SK-N-SH treated with all-trans-retinoic acid at 6 μM for 48 hours (cell line): ENCODE data around the gene CYP2A13.
"Not testable (repeated sequence)": the region's sequence is repeated elsewhere in the genome, so short reads cannot be mapped to it uniquely, and the experiment has no call there.

Experiments used
- ATAC-seq: fragments of 200-7000 bp; cut with Tn5 transposase; 3 replicates; pipeline ENCODE4 v1.9.1; 2020; ENCODE audit warnings: mild to moderate bottlenecking, moderate library complexity
- ARNTL ChIP-seq: fragments of 450-650 bp; formaldehyde crosslinking; IDR thresholded peaks from 2 replicates; pipeline ENCODE4 v1.5.0; 2020; ENCODE audit warnings: low read depth, mild to moderate bottlenecking, moderate library complexity, borderline replicate concordance
- BACH2 ChIP-seq: fragments of 250-450 bp; sonication (Bioruptor Pico); IDR thresholded peaks from 2 replicates; pipeline ENCODE4 v1.9.0; 2021; ENCODE audit warnings: mild to moderate bottlenecking, borderline replicate concordance
- CSDC2 ChIP-seq: fragments of 250-450 bp; sonication (Bioruptor Pico); IDR thresholded peaks from 2 replicates; pipeline ENCODE4 v1.5.0; 2020; ENCODE audit warnings: mild to moderate bottlenecking, moderate library complexity
- ESRRG ChIP-seq: fragments of 250-450 bp; sonication (Bioruptor Pico); IDR thresholded peaks from 2 replicates; pipeline ENCODE4 v1.6.1; 2021; ENCODE audit warnings: mild to moderate bottlenecking
- GLIS3 ChIP-seq: fragments of 250-450 bp; sonication (Bioruptor Pico); IDR thresholded peaks from 2 replicates; pipeline ENCODE4 v1.5.0; 2020; ENCODE audit warnings: mild to moderate bottlenecking, moderate library complexity
- ISL1 ChIP-seq: fragments of 250-450 bp; sonication (Bioruptor Pico); IDR thresholded peaks from 2 replicates; pipeline ENCODE4 v2.1.2; 2022; ENCODE audit warnings: mild to moderate bottlenecking, moderate library complexity
- OSR1 ChIP-seq: fragments of 250-450 bp; sonication (Bioruptor Pico); IDR thresholded peaks from 2 replicates; pipeline ENCODE4 v1.8.0; 2022; ENCODE audit warnings: moderate library complexity, mild to moderate bottlenecking, inconsistent platforms
- PPARA ChIP-seq: fragments of 250-450 bp; sonication (Bioruptor Pico); IDR thresholded peaks from 2 replicates; pipeline ENCODE4 v1.5.0; 2020; ENCODE audit warnings: mild to moderate bottlenecking, borderline replicate concordance
- RARB ChIP-seq: fragments of 250-450 bp; sonication (Bioruptor Pico); IDR thresholded peaks from 2 replicates; pipeline ENCODE4 v1.8.0; 2021; ENCODE audit warnings: mild to moderate bottlenecking, moderate library complexity
- SNAI2 ChIP-seq: fragments of 250-450 bp; sonication (Bioruptor Pico); IDR thresholded peaks from 2 replicates; pipeline ENCODE4 v1.5.0; 2020; ENCODE audit warnings: mild to moderate bottlenecking, moderate library complexity
- TCF4 ChIP-seq: fragments of 250-450 bp; sonication (Bioruptor Pico); IDR thresholded peaks from 2 replicates; pipeline ENCODE4 v1.8.0; 2021; ENCODE audit warnings: mild to moderate bottlenecking, moderate library complexity, borderline replicate concordance
- TOX ChIP-seq: fragments of 250-450 bp; sonication (Bioruptor Pico); IDR thresholded peaks from 2 replicates; pipeline ENCODE4 v1.8.0; 2021; ENCODE audit warnings: mild to moderate bottlenecking, moderate library complexity, borderline replicate concordance
- ZFP3 ChIP-seq: fragments of 250-450 bp; sonication (Bioruptor Pico); IDR thresholded peaks from 2 replicates; pipeline ENCODE4 v1.5.0; 2020; ENCODE audit warnings: mild to moderate bottlenecking, moderate library complexity
- ZFP30 ChIP-seq: fragments of 450-650 bp; formaldehyde crosslinking; IDR thresholded peaks from 2 replicates; pipeline ENCODE4 v1.5.0; 2022; ENCODE audit warnings: mild to moderate bottlenecking, moderate library complexity
- ZNF565 ChIP-seq: fragments of 450-650 bp; formaldehyde crosslinking; conservative IDR thresholded peaks from 2 replicates; pipeline ENCODE4 v1.5.0; 2020; ENCODE audit warnings: low read depth, mild to moderate bottlenecking, moderate library complexity
- ZNF70 ChIP-seq: fragments of 450-650 bp; formaldehyde crosslinking; IDR thresholded peaks from 2 replicates; pipeline ENCODE4 v1.5.0; 2020; ENCODE audit warnings: mild to moderate bottlenecking, moderate library complexity
- ZNF8 ChIP-seq: fragments of 450-650 bp; formaldehyde crosslinking; IDR thresholded peaks from 2 replicates; pipeline ENCODE4 v1.5.0; 2020; ENCODE audit warnings: mild to moderate bottlenecking, moderate library complexity
- TF ChIP-seq, protein P1 (sequence below): fragments of 250-450 bp; sonication (Bioruptor Pico); IDR thresholded peaks from 2 replicates; pipeline ENCODE4 v1.5.1; 2020; ENCODE audit warnings: low read depth, mild to moderate bottlenecking, moderate library complexity
- TF ChIP-seq, protein P2 (sequence below): fragments of 250-450 bp; sonication (Bioruptor Pico); IDR thresholded peaks from 2 replicates; pipeline ENCODE4 v1.5.1; 2021; ENCODE audit warnings: mild to moderate bottlenecking, moderate library complexity
- TF ChIP-seq, protein P3 (sequence below): fragments of 250-450 bp; sonication (Bioruptor Pico); IDR thresholded peaks from 2 replicates; pipeline ENCODE4 v1.5.0; 2020; ENCODE audit warnings: mild to moderate bottlenecking, moderate library complexity

CYP2A13 gene, protein sequence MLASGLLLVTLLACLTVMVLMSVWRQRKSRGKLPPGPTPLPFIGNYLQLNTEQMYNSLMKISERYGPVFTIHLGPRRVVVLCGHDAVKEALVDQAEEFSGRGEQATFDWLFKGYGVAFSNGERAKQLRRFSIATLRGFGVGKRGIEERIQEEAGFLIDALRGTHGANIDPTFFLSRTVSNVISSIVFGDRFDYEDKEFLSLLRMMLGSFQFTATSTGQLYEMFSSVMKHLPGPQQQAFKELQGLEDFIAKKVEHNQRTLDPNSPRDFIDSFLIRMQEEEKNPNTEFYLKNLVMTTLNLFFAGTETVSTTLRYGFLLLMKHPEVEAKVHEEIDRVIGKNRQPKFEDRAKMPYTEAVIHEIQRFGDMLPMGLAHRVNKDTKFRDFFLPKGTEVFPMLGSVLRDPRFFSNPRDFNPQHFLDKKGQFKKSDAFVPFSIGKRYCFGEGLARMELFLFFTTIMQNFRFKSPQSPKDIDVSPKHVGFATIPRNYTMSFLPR

DNA sequence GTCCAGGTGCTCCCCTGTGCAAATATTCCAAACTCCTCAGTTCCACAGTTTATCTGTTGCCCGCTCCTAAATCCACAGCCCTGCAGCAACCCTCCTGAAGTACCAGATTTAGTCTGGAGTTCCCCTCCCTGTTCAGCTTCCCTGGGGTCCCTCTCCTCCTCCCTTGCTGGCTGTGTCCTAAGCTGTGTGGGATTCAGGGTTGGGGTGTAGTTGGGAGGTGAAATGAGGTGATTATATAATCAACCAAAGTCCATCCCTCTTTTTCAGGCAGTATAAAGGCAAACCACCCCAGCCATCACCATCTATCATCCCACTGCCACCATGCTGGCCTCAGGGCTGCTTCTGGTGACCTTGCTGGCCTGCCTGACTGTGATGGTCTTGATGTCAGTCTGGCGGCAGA is at the start of gene CYP2A13:
Gene CYP2A13 (plus strand): TSS at position 301 of the 400 bp plus-strand sequence. CDS start 21 bp downstream, at position 322.
- no peak for ATAC-seq
- no peak for TF ChIP-seq RARB (CRISPR knock-in tag)
- no peak for TF ChIP-seq ESRRG
- TF ChIP-seq, protein P1, sequence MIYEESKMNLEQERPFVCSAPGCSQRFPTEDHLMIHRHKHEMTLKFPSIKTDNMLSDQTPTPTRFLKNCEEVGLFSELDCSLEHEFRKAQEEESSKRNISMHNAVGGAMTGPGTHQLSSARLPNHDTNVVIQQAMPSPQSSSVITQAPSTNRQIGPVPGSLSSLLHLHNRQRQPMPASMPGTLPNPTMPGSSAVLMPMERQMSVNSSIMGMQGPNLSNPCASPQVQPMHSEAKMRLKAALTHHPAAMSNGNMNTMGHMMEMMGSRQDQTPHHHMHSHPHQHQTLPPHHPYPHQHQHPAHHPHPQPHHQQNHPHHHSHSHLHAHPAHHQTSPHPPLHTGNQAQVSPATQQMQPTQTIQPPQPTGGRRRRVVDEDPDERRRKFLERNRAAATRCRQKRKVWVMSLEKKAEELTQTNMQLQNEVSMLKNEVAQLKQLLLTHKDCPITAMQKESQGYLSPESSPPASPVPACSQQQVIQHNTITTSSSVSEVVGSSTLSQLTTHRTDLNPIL (CRISPR knock-in tag): no peak
- TF ChIP-seq CSDC2 (CRISPR knock-in tag): no peak

DNA sequence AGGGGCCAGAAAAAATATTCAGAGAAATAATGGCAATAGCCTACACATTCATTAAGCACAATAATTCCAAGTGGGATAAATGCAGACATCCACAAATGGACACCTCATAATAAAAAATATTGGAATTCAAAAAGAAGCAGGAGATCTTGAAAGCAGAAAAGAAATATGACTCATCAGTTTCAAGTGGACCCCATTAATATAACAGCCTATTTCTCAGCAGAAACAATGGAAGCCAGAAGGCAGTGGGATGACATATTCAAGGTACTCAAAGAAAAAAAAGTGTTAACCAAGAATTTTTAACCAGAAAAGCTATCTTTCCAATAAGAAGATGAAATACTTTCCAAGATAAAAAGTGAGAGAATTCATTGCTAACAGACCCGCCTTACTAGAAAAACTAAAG is 48.4 kb upstream of the CYP2A13 start:
- no peak for TF ChIP-seq SNAI2 (CRISPR knock-in tag)
- no peak for TF ChIP-seq ZNF70
- TF ChIP-seq OSR1 (CRISPR knock-in tag): no peak
- TF ChIP-seq, protein P2, sequence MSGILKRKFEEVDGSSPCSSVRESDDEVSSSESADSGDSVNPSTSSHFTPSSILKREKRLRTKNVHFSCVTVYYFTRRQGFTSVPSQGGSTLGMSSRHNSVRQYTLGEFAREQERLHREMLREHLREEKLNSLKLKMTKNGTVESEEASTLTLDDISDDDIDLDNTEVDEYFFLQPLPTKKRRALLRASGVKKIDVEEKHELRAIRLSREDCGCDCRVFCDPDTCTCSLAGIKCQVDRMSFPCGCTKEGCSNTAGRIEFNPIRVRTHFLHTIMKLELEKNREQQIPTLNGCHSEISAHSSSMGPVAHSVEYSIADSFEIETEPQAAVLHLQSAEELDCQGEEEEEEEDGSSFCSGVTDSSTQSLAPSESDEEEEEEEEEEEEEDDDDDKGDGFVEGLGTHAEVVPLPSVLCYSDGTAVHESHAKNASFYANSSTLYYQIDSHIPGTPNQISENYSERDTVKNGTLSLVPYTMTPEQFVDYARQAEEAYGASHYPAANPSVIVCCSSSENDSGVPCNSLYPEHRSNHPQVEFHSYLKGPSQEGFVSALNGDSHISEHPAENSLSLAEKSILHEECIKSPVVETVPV (CRISPR knock-in tag): no peak
- TF ChIP-seq, protein P1 (CRISPR knock-in tag): no peak
- no peak for TF ChIP-seq GLIS3
- TF ChIP-seq TOX (CRISPR knock-in tag): no peak
- no peak for TF ChIP-seq ZNF8 (CRISPR knock-in tag)
- no peak for TF ChIP-seq CSDC2 (CRISPR knock-in tag)
- no peak for TF ChIP-seq PPARA (CRISPR knock-in tag)
- no peak for TF ChIP-seq ARNTL
- TF ChIP-seq ZNF565 (CRISPR knock-in tag): no peak
- TF ChIP-seq, protein P3, sequence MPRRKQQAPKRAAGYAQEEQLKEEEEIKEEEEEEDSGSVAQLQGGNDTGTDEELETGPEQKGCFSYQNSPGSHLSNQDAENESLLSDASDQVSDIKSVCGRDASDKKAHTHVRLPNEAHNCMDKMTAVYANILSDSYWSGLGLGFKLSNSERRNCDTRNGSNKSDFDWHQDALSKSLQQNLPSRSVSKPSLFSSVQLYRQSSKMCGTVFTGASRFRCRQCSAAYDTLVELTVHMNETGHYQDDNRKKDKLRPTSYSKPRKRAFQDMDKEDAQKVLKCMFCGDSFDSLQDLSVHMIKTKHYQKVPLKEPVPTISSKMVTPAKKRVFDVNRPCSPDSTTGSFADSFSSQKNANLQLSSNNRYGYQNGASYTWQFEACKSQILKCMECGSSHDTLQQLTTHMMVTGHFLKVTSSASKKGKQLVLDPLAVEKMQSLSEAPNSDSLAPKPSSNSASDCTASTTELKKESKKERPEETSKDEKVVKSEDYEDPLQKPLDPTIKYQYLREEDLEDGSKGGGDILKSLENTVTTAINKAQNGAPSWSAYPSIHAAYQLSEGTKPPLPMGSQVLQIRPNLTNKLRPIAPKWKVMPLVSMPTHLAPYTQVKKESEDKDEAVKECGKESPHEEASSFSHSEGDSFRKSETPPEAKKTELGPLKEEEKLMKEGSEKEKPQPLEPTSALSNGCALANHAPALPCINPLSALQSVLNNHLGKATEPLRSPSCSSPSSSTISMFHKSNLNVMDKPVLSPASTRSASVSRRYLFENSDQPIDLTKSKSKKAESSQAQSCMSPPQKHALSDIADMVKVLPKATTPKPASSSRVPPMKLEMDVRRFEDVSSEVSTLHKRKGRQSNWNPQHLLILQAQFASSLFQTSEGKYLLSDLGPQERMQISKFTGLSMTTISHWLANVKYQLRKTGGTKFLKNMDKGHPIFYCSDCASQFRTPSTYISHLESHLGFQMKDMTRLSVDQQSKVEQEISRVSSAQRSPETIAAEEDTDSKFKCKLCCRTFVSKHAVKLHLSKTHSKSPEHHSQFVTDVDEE (CRISPR knock-in tag): no peak
- no peak for TF ChIP-seq ZFP30 (CRISPR knock-in tag)
- no peak for TF ChIP-seq TCF4 (CRISPR knock-in tag)
- TF ChIP-seq ISL1 (CRISPR knock-in tag): no peak
- TF ChIP-seq RARB (CRISPR knock-in tag): no peak
- no peak for TF ChIP-seq BACH2
- no peak for TF ChIP-seq ESRRG
- no peak for TF ChIP-seq ZFP3
- ATAC-seq: no peak

DNA sequence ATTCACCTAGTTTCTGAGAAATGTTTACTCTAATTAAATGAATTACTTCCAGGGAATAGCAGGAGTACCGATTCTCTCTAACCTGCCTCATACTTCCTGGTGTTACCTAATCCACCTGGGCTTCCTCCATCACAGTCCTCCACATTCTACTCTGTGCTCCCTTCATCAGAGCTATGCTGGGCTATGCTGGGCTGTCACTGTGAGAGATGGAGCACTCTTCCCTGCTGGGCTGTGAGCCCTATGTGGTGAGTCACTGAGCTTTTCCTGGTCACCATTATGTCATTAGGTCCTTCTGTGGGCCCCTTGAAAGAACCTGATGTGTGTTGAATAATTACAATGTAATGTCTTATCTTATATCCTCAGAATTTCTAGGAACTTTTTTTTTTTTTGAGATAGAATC is 43.2 kb upstream of the CYP2A13 start:
- not testable (repeated sequence) for ATAC-seq

DNA sequence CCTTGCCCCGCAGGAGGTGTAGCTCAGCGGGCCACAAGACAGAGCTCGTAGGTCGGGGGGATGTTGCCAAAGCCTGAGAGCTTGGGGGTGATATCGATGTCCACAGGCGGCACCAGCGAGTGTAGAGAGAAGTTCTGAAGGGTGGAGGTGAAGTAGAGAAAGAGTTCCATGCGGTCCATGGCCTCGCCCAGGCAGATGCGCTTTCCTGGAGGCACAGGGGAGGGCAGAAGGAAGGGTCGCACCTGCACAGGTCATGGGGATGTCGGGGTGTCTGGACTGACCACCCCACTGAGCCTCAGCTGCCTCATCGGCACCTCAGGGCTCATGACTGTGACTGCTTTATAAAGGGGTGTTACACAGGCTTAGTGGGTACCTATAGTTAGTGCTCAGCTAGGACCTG is 37.8 kb upstream of the CYP2A13 start:
- no peak for TF ChIP-seq SNAI2 (CRISPR knock-in tag)
- TF ChIP-seq ZFP3: no peak
- no peak for TF ChIP-seq RARB (CRISPR knock-in tag)
- TF ChIP-seq CSDC2 (CRISPR knock-in tag): no peak
- TF ChIP-seq ZFP30 (CRISPR knock-in tag): no peak
- ATAC-seq: no peak

DNA sequence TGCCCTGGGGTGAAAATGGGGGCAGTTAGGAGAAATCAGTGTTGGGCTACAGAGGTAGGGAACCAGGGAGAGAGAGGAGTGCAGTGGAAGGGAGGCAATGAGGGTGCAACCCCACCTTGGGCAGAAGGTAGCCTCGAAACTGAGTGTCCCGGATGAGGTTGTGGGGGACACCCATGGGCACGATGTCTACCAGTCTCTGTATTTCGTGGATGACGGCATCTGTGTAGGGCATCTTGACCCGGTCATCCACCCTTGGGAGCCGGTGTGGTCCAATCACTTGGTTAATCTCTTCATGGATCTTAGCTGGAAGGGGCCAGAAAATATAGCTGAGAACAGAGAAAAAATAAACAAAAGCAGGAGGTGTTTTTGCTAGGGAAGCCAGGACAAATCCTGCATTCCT is 36.1 kb upstream of the CYP2A13 start:
- ATAC-seq: not testable (repeated sequence)

DNA sequence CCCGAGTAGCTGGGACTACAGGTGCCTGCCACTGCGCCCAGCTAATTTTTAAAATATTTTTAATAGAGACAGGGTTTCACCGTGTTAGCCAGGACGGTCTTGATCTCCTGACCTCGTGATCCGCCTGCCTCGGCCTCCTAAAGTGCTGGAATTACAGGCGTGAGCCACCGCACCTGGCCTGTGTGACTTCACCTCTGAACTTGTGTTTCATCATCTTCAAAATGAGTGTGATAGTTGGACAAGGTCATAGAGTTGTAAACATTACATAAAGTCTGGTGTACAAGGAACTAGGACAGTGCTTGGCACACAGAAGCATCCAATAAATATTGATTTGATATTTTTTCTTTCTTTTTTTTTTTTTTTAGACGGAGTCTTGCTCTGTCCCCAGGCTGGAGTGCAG is 34.9 kb upstream of the CYP2A13 start:
- ATAC-seq: not testable (repeated sequence)
